Measurements from ENCODE around the gene TBC1D1.

TBC1D1 gene

DNA sequence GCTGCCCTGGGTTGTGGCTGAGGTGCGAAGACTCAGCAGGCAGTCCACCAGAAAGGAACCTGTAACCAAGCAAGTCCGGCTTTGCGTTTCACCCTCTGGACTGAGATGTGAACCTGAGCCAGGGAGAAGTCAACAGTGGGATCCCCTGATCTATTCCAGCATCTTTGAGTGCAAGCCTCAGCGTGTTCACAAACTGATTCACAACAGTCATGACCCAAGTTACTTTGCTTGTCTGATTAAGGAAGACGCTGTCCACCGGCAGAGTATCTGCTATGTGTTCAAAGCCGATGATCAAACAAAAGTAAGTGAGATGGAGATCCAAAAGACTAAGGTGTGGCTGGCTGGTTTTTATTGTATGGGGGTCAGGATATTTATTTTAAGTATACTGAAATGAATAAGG, 11.3 kb downstream of the TBC1D1 start:
- no peak overlapping the region for H3K4me3 ChIP-seq (ENCODE audit: low read depth, low read length)
- TF ChIP-seq, protein P1, sequence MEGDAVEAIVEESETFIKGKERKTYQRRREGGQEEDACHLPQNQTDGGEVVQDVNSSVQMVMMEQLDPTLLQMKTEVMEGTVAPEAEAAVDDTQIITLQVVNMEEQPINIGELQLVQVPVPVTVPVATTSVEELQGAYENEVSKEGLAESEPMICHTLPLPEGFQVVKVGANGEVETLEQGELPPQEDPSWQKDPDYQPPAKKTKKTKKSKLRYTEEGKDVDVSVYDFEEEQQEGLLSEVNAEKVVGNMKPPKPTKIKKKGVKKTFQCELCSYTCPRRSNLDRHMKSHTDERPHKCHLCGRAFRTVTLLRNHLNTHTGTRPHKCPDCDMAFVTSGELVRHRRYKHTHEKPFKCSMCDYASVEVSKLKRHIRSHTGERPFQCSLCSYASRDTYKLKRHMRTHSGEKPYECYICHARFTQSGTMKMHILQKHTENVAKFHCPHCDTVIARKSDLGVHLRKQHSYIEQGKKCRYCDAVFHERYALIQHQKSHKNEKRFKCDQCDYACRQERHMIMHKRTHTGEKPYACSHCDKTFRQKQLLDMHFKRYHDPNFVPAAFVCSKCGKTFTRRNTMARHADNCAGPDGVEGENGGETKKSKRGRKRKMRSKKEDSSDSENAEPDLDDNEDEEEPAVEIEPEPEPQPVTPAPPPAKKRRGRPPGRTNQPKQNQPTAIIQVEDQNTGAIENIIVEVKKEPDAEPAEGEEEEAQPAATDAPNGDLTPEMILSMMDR (IDR thresholded peaks at IDR 0.05; ENCODE audit: low read depth, low read length), result no peak

DNA sequence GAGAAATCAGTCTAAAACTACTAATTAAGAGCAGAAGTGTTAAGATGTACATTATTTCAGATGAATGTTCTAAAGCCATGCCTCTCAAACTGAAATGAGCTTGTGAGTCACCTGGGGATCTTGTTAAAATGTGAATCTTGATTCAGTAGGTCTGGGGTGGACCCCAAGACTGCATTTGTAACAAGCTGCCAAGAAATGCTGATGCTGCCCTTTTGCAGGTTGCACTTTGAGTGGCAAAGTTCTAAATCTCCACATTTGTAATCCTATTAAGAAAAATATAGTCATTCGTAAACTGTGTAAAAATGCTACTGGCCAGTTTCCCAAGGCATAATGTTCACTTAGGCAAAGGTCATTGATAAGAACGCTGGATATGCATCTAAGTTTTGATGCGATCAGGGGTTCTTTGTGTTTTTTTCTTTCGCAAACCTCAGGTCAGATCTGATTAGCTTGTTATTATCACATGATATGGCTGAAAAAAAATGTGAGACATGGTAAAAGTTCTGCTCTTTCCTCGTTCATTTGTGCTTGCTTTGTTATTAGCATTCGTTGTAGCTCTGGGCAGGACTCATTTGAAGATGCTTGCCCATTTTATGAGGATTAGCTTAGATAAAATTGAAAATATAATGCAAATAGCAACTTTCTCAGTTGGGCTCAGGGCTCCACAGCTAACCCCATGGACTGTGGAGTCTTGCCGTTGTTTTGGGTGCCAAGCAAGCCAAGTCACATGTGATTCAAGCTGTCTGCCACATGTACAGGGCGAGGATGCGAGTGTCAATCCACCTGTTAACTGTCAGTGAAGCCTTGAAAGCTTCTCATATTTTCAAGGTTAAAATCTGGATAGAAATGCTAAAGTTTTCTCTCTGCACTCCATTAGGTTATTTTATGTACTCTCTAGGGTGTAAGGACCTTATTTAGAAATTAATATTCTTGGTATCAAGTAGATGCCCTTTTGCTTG, 12.1 kb downstream of the TBC1D1 start:
- TF ChIP-seq, protein P1 (IDR thresholded peaks at IDR 0.05; ENCODE audit: low read depth, low read length), result no peak
- H3K4me3 ChIP-seq (ENCODE audit: low read depth, low read length), result no peak overlapping the region

DNA sequence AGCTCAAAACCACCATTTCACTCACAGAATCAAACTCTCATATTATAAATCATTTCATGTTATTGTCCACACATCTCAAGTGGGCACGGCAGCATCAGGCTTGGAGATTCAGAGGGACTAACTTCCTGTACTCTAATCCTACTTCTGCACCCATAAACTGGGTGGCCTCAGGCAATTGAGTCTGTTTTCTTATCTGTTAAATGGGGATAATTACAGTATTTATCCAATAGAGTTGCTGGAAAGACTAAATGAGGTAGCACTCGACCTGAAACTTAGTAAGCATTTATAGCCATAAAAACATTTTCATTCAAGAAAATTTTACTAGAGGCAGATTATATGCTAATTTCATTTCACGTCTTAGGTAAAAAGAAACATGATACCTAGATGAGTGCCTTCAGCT, 13.0 kb downstream of the TBC1D1 start:
- H3K4me3 ChIP-seq (ENCODE audit: low read depth, low read length), result no peak overlapping the region
- TF ChIP-seq, protein P1 (IDR thresholded peaks at IDR 0.05; ENCODE audit: low read depth, low read length), result no peak

DNA sequence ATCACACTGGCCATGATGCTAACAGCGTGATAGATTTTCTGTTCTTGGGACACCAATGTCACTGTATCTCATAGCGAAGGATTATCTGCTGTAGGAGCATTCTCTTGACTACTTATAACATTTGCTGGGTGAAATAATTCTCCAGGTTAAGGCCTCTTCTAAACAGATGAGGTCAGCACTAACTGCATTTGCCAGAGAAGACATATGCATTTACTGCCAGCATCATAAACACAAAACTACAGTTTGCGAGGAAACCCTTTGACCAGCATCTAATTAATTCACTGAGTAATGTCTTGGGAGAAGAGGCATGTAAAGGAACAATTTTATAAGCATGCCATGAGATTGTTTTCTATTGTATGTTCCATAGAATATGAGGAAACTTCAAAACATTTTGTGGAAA, 13.9 kb downstream of the TBC1D1 start:
- TF ChIP-seq, protein P1 (IDR thresholded peaks at IDR 0.05; ENCODE audit: low read depth, low read length), result no peak
- H3K4me3 ChIP-seq (ENCODE audit: low read depth, low read length), result no peak overlapping the region

DNA sequence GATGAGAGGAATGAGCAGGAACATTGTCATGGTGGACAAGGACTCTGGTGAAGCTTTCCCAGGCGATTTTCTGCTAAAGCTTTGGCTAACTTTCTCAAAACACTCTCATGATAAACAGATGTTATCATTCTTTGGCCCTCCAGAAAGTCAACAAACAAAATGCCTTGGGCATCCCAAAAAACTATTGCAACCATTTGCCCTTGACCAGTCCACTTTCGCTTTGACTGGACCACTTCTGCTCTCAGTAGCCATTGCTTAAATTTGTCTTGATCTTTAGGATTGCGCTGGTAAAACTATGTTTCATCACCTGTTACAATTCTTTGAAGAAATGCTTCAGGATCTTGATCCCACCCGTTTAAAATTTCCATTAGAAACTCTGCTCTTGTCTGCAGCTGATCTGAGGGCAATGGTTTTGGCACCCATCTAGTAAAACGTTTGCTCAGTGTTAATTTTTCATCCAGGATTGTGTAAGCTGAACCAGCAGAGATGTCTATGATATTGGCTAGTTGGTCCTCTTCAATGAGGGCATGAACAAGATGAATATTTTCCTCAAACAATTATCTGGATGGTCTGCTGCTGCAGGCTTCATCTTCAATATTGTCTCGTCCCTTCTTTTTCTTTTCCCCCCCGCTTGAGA, 14.8 kb downstream of the TBC1D1 start:
- TF ChIP-seq, protein P1 (IDR thresholded peaks at IDR 0.05; ENCODE audit: low read depth, low read length), result no peak
- no peak overlapping the region for H3K4me3 ChIP-seq (ENCODE audit: low read depth, low read length)

DNA sequence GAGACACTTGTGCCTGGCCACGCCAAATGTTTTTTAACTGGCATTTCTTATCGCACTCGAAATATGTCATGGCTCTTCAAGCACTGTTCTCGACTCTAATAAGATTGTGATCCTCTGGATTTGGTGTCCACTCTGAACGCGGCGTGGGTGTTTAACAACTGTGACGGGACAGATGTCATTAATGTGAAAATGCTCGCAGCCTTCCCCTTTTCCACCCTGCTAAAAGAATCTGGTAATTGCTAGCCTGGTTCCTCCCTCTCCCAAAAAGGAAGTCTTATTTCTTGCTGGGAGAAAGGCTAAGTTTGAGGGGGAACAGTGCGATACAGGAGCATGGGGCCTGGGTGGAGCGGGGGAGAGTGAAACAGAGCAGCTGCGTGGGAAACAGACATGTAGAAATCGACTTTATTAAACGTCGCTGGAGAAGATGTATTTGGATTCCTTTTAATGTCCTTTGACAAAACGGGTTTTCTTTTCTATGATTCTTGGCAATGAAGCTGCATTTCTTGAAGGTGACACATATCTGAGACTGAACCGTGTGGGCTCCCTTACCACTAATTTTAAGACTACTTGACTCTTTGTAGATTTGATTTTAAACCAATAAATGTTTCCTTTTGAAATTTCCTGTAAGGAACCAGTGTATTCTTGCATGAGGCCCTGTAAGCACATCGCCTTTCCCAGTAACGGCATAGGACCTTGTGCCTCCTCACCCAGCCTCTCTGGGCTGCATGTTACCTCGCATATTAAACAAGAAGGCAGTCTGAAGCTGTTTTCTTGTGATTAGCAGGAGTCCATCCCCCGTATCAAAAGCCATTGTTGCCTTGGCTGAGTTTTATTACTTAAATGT, 17.8 kb downstream of the TBC1D1 start:
- H3K4me3 ChIP-seq (ENCODE audit: low read depth, low read length), result no peak overlapping the region
- TF ChIP-seq, protein P1 (IDR thresholded peaks at IDR 0.05; ENCODE audit: low read depth, low read length), result no peak

Data from WI38 (cell line).